ENCODE measurements around the gene IL7R. TPM values are rescaled to one million over a fixed set of nuclear protein-coding genes. Genes with fewer than 3 reads are reported as not detected.

IL7R gene
- total and polyA plus RNA-seq, 10 of the 15 experiments (the other 5 are each of a cell fraction or from before 2014, with no cell fraction given) = 0.40 to 21.1 (median 0.85) TPM

GRCh38 chr5:35886381-35886780 lies 29.7 kb downstream of the IL7R start:
- 47% methylated on average over 3 of the region's 3 CpGs for WGBS (ENCODE audit: insufficient coverage, insufficient replicate concordance, low lambda C conversion rate, missing lambda C conversion rate)
- no peak overlapping the region for H3K4me2 ChIP-seq (ENCODE audit: control insufficient read depth, insufficient read depth)
- TF ChIP-seq NBN (IDR thresholded peaks at IDR 0.05) = no peak
- FAIRE-seq = no peak
- RAD21 ChIA-PET (ENCODE audit: unreplicated experiment) = no interaction called here
- BruUV-seq (replicated peaks) = no TSS peak
- H3K9me3 ChIP-seq (replicated peaks; ENCODE audit: control insufficient read depth, insufficient read depth, low read length) = no peaks in the 10 kb centered on the region; the same call in 2 of the 3 replicates
- peaks cover 3% of the 10 kb centered on the region; the same call in 1 of the 2 replicates for H3K4me1 ChIP-seq (ENCODE audit: control insufficient read depth, insufficient read depth, low read length)
- H3K79me2 ChIP-seq (ENCODE audit: control insufficient read depth, insufficient read depth, low read length) = no peaks in the 10 kb centered on the region
- no peaks in the 10 kb centered on the region for H3K27me3 ChIP-seq (replicated peaks in 1 of 2; ENCODE audit: control insufficient read depth in 2 of 2, insufficient read depth in 2 of 2, low read length in 1 of 2)
- intact Hi-C loops (cut with micrococcal nuclease; ENCODE audit: unreplicated experiment) (no loop called here), in situ Hi-C loops (cut with MboI) (no loop called here)
- no peak overlapping the region for H3K27ac ChIP-seq (ENCODE audit: control insufficient read depth, insufficient read depth)
- no peak for ATAC-seq
- no peak for DNase-seq (ENCODE audit: low read depth, low spot score)
- H2AFZ ChIP-seq (ENCODE audit: control insufficient read depth, low read depth, low read length) = no peak overlapping the region
- SMC1A ChIA-PET (ENCODE audit: uncharacterized antibody, unreplicated experiment) = interaction anchor here (1.1 kb wide), 1 partner anchor 16 kb away, joined by 4 read pairs; no protein-coding TSS in a partner anchor
- H3K36me3 ChIP-seq (ENCODE audit: control insufficient read depth in 2 of 2, insufficient read depth in 2 of 2, low read length in 1 of 2) = no peaks in the 10 kb centered on the region
- CTCF ChIA-PET = no interaction called here
- no peaks in the 10 kb centered on the region for H4K20me1 ChIP-seq (ENCODE audit: control insufficient read depth, insufficient read depth)
- H3K9ac ChIP-seq (ENCODE audit: control insufficient read depth, insufficient read depth, low read length) = no peak overlapping the region
- no peak overlapping the region for H3K4me3 ChIP-seq
- POLR2A ChIA-PET = no interaction called here

- ChIA-PET POLR2A (interaction anchor here (0.7 kb wide), 1 partner anchor 25 kb away, joined by 3 read pairs; no protein-coding TSS in a partner anchor), RAD21 (ENCODE audit: unreplicated experiment) (no interaction called here), SMC1A (ENCODE audit: uncharacterized antibody, unreplicated experiment) (interaction anchor here (1.1 to 1.3 kb wide), 2 partner anchors 15 to 33 kb away, joined by 3 to 4 read pairs; no protein-coding TSS in a partner anchor), CTCF (no interaction called here)
- H3K27me3 ChIP-seq (replicated peaks in 1 of 2; ENCODE audit: control insufficient read depth in 2 of 2, insufficient read depth in 2 of 2, low read length in 1 of 2) = no peaks in the 10 kb centered on the region
- WGBS (ENCODE audit: insufficient coverage, insufficient replicate concordance, low lambda C conversion rate, missing lambda C conversion rate) = 20% methylated on average over 5 of the region's 5 CpGs
- H3K4me3 ChIP-seq = no peak overlapping the region
- intact Hi-C loops (cut with micrococcal nuclease; ENCODE audit: unreplicated experiment) = no loop called here
- no peaks in the 10 kb centered on the region for H4K20me1 ChIP-seq (ENCODE audit: control insufficient read depth, insufficient read depth)
- H3K79me2 ChIP-seq (ENCODE audit: control insufficient read depth, insufficient read depth, low read length) = no peaks in the 10 kb centered on the region
- no peak overlapping the region for H3K9ac ChIP-seq (ENCODE audit: control insufficient read depth, insufficient read depth, low read length)
- peaks cover 3% of the 10 kb centered on the region; the same call in 1 of the 2 replicates for H3K4me1 ChIP-seq (ENCODE audit: control insufficient read depth, insufficient read depth, low read length)
- H2AFZ ChIP-seq (ENCODE audit: control insufficient read depth, low read depth, low read length) = no peak overlapping the region
- H3K27ac ChIP-seq (ENCODE audit: control insufficient read depth, insufficient read depth) = no peak overlapping the region
- no peaks in the 10 kb centered on the region for H3K36me3 ChIP-seq (ENCODE audit: control insufficient read depth in 2 of 2, insufficient read depth in 2 of 2, low read length in 1 of 2)
- FAIRE-seq = no peak
- BruUV-seq (replicated peaks) = no TSS peak
- no peak for DNase-seq (ENCODE audit: low read depth, low spot score)
- no peak for ATAC-seq
- no peak overlapping the region for H3K4me2 ChIP-seq (ENCODE audit: control insufficient read depth, insufficient read depth)
- in situ Hi-C loops (cut with MboI) = no loop called here
- no peaks in the 10 kb centered on the region; the same call in 2 of the 3 replicates for H3K9me3 ChIP-seq (replicated peaks; ENCODE audit: control insufficient read depth, insufficient read depth, low read length)
- TF ChIP-seq ZNF207 (IDR thresholded peaks at IDR 0.05; ENCODE audit: borderline replicate concordance) (no peak), BCL3 (IDR thresholded peaks at IDR 0.05; ENCODE audit: borderline replicate concordance, insufficient read depth, low read depth, low read length, poor library complexity, severe bottlenecking) (no peak), E2F8 (IDR thresholded peaks at IDR 0.05; ENCODE audit: low read depth, partially characterized antibody) (no peak), SP1 (IDR thresholded peaks at IDR 0.05; ENCODE audit: low read depth, low read length) (no peak), RELB (IDR thresholded peaks at IDR 0.05; ENCODE audit: low read depth) (no peak), SREBF2 (IDR thresholded peaks at IDR 0.05; ENCODE audit: low read length) (no peak), TARDBP (IDR thresholded peaks at IDR 0.05; ENCODE audit: borderline replicate concordance) (no peak), POLR2A (IDR thresholded peaks at IDR 0.05; ENCODE audit: low read depth, low read length) (no peak), KLF5 (IDR thresholded peaks at IDR 0.05; ENCODE audit: partially characterized antibody) (no peak), NFYA (IDR thresholded peaks at IDR 0.05; ENCODE audit: borderline replicate concordance, low read depth, low read length) (no peak)
Observed at GRCh38 chr5:35887321-35888100, 30.8 kb downstream of the IL7R start.

All from GM12878 (cell line).